Measurements from ENCODE around the gene PPP1R7.
"Not testable (repeated sequence)": the region's sequence is repeated elsewhere in the genome, so short reads cannot be mapped to it uniquely, and the experiment has no call there.

The PPP1R7 gene, protein sequence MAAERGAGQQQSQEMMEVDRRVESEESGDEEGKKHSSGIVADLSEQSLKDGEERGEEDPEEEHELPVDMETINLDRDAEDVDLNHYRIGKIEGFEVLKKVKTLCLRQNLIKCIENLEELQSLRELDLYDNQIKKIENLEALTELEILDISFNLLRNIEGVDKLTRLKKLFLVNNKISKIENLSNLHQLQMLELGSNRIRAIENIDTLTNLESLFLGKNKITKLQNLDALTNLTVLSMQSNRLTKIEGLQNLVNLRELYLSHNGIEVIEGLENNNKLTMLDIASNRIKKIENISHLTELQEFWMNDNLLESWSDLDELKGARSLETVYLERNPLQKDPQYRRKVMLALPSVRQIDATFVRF

DNA sequence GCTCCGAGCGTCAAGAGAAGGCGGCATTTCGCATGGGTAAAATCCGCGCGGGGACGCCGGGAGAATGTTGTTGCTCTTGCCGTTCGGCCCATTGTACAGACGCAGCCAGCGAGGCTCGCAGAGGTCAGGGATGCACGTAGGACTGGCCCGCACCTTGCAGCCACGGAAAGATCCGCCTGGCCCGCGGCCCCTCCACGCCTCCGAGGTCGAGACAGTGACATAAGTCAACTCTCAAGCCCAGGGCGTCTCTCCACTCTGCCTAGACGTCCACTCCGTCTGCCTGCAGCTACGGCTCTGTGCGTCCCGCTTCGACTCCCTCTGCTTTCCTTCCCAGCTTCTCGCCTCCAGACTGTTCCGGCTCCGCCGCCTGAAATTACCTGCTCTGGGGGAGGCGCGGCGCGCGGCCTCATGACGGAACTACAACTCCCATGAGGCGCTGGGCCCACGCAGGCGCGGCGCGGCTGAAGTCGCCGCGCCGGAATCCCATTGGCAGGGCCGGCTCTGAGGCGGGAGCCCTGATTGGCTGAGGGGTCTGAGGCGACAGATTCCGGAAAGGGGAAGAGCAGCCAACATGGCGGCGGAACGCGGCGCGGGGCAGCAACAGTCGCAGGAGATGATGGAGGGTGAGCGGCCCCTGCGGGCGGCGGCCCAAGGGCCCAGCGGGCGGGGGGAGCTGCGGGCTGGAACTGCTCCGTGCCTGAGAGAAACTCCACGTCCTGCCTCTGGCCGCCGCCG, at the start of gene PPP1R7:
PPP1R7 (plus strand) TSS at position 543 of the 735 bp plus-strand sequence; CDS start at position 572, 29 bp downstream.
- Histone ChIP-seq H3K4me3 (peak within 1 kb of the TSS; percentile 86 to 97), H3K4me1 (peaks cover 0 to 26% (median 16%) of the 10 kb centered on the region in 4 donors), H3K27me3 (no peaks in the 10 kb centered on the region), H3K27ac (peak within 1 kb of the TSS; percentile 82 to 90), H3K9me3 (no peaks in the 10 kb centered on the region), H3K36me3 (peaks cover 0 to 16% (median 4%) of the 10 kb centered on the region in 3 donors)
- intact Hi-C loops (cut with DNase I; ENCODE audit: low total_unique reads): loop anchor here (10.0 kb wide), 1 partner anchor 555 kb away; no protein-coding TSS in a partner anchor
- TF ChIP-seq, protein P1, sequence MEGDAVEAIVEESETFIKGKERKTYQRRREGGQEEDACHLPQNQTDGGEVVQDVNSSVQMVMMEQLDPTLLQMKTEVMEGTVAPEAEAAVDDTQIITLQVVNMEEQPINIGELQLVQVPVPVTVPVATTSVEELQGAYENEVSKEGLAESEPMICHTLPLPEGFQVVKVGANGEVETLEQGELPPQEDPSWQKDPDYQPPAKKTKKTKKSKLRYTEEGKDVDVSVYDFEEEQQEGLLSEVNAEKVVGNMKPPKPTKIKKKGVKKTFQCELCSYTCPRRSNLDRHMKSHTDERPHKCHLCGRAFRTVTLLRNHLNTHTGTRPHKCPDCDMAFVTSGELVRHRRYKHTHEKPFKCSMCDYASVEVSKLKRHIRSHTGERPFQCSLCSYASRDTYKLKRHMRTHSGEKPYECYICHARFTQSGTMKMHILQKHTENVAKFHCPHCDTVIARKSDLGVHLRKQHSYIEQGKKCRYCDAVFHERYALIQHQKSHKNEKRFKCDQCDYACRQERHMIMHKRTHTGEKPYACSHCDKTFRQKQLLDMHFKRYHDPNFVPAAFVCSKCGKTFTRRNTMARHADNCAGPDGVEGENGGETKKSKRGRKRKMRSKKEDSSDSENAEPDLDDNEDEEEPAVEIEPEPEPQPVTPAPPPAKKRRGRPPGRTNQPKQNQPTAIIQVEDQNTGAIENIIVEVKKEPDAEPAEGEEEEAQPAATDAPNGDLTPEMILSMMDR (IDR thresholded peaks at IDR 0.05): peak in 1 of 2 experiments; percentile 14
- DNase-seq: peak; percentile 95 to 96

DNA sequence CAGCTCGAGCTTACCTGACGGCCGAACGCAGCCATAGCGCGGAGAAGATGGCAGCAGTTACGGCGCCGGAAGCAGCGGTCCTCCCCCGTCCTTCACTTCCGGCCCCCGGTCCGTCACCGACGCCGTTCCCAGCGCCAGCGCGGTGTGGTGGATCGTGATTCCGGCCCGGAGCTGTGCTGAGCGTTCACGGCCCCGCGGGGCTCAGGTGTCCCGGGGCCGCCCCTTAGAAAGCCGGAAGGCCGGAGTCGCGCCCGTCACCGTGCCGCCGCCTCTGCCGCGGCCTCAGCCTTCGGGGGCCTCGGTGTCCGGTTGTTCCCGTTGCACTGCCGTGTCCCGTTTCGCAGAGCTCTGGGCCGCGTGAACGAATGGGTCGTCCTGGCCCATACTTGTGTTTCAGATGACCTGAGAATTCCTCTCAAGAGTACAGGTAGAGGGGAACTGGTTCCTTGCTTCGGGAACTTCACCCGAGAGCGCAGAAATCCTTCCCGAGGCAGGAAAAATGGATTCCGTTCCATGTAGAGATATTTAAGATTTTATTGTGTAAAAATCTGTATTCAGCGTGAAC, 47.9 kb upstream of the PPP1R7 start, which contains the start of gene MTERF4:
MTERF4 (minus strand) TSS at position 49 of the 565 bp plus-strand sequence; CDS start at position 35, 14 bp downstream.
- peak; percentile 88 to 92 for DNase-seq
- H3K4me3 ChIP-seq: peak within 1 kb of the TSS; percentile 65 to 87
- TF ChIP-seq, protein P1 (IDR thresholded peaks at IDR 0.05): no peak
- H3K27me3 ChIP-seq: no peaks in the 10 kb centered on the region
- H3K27ac ChIP-seq: peak within 1 kb of the TSS; percentile 73 to 84
- peaks cover 0 to 23% (median 18%) of the 10 kb centered on the region in 4 donors for H3K4me1 ChIP-seq
- H3K9me3 ChIP-seq: no peaks in the 10 kb centered on the region
- H3K36me3 ChIP-seq: peaks cover 0 to 27% (median 17%) of the 10 kb centered on the region in 3 donors
- intact Hi-C loops (cut with DNase I; ENCODE audit: low total_unique reads): loop anchor here (10.0 kb wide), 1 partner anchor 112 kb away; no protein-coding TSS in a partner anchor

DNA sequence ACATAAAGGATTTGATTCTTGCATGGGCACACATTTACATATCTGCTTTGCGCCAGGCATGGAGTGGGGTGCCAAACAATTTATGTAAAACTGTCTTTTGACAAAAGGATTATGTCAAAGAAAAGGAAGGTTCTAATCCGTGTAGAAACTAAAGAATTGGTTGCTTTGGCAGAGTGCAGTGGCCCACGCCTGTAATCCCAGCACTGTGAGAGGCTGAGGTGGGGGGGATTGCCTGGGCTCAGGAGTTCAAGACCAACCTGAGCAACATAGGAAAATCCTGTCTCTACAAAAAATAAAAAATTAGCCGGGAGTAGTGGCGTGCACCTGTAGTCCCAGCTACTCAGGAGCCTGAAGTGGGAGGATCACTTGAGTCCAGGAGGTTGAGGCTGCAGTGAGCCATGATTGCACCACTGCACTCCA, 47.1 kb upstream of the PPP1R7 start:
- Histone ChIP-seq H3K4me1 (peaks cover 0 to 23% (median 18%) of the 10 kb centered on the region in 4 donors), H3K9me3 (no peaks in the 10 kb centered on the region), H3K36me3 (peaks cover 0 to 20% (median 14%) of the 10 kb centered on the region in 3 donors), H3K27me3 (no peaks in the 10 kb centered on the region), H3K4me3 (peak overlapping the region; percentile 65 to 87), H3K27ac (peak overlapping the region; percentile 73 to 84)
- TF ChIP-seq, protein P1 (IDR thresholded peaks at IDR 0.05): no peak
- no peak for DNase-seq
- intact Hi-C loops (cut with DNase I; ENCODE audit: low total_unique reads): loop anchor here (10.0 kb wide), 1 partner anchor 112 kb away; no protein-coding TSS in a partner anchor

DNA sequence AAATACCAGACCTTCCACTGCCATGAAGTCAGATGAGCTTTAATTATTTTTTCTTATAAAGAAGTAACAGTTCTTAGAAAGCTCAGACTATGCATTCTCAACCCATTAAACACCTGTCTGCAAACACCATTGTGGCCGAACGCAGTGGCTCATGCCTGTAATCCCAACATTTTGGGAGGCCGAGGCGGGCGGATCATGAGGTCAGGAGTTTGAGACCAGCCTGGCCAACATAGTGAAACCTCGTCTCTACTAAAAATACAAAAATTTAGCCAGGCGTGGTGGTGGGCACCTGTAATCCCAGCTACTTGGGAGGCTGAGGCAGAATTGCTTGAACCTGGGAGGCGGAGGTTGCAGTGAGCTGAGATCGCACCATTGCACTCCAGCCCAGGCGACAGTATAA, 45.7 kb upstream of the PPP1R7 start:
- intact Hi-C loops (cut with DNase I; ENCODE audit: low total_unique reads): loop anchor here (10.0 kb wide), 1 partner anchor 110 kb away; no protein-coding TSS in a partner anchor
- not testable (repeated sequence) for DNase-seq, H3K27me3 ChIP-seq, H3K4me3 ChIP-seq, H3K9me3 ChIP-seq, H3K27ac ChIP-seq, H3K36me3 ChIP-seq
- H3K4me1 ChIP-seq: peaks cover 0 to 23% (median 18%) of the 10 kb centered on the region in 4 donors

DNA sequence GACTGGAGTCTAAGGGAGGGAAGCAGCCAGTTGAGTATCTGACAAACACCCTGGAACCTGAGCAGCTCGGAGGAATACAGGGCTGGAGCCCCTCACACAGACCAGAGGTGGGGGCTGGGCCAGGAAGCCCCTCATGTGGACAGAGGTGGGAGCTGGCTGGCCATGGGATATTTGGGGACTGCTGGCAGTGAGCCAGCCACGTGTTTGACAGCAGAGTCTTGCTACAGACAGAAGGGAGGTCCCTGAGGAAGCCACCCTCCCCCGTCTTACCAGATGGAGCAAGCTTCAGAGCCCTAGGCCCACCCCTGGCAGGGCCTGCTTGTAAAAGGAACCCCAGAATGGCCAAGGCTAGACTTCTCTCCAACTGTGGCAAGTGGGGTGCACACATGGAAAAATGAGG, 44.6 kb upstream of the PPP1R7 start:
- DNase-seq: no peak
- TF ChIP-seq, protein P1 (IDR thresholded peaks at IDR 0.05): no peak

More for the DNA sequence above, 44.6 kb upstream of the PPP1R7 start:
- no peaks in the 10 kb centered on the region for H3K9me3 ChIP-seq
- no peak overlapping the region for H3K4me3 ChIP-seq
- no peaks in the 10 kb centered on the region for H3K27me3 ChIP-seq
- peaks cover 0 to 20% (median 17%) of the 10 kb centered on the region in 4 donors for H3K4me1 ChIP-seq
- intact Hi-C loops (cut with DNase I; ENCODE audit: low total_unique reads): loop anchor here (10.0 kb wide), 1 partner anchor 109 kb away; no protein-coding TSS in a partner anchor
- H3K27ac ChIP-seq: no peak overlapping the region
- no peaks in the 10 kb centered on the region for H3K36me3 ChIP-seq
